Measurements from ENCODE around the gene RAB34.
A peak's percentile ranks its signal among the peaks of the same experiment; 100 is the strongest.
"Not testable (repeated sequence)": the region's sequence is repeated elsewhere in the genome, so short reads cannot be mapped to it uniquely, and the experiment has no call there.

The RAB34 gene

GRCh38 chr17:28724500-28725165 lies 7.0 kb upstream of the RAB34 start:
- Histone ChIP-seq H3K9ac (ENCODE audit: low read depth, low read length) (peak overlapping the region; percentile 96), H3K27ac (ENCODE audit: low read depth, low read length) (peak overlapping the region; percentile 94; the same call in 1 of the 2 replicates), H3K4me1 (ENCODE audit: insufficient read depth, low read length) (peaks cover 19% of the 10 kb centered on the region; the same call in 1 of the 2 replicates), H3K36me3 (ENCODE audit: insufficient read depth, low read length) (peaks cover 49% of the 10 kb centered on the region), H3K27me3 (ENCODE audit: insufficient read depth, low read length) (no peaks in the 10 kb centered on the region), H3K4me3 (ENCODE audit: low read length) (peak overlapping the region; percentile 78), H3K9me3 (ENCODE audit: insufficient read depth, low read depth, low read length) (no peaks in the 10 kb centered on the region)
- 79% methylated on average over 10 of the region's 10 CpGs for WGBS

- peak overlapping the region; percentile 78 for H3K4me3 ChIP-seq (ENCODE audit: low read length)
These were observed 6.3 kb upstream of the RAB34 start for GRCh38 chr17:28723836-28724499.

GRCh38 chr17:28723159-28723835 lies 5.6 kb upstream of the RAB34 start:
- no peak overlapping the region; the same call in 1 of the 2 replicates for H3K4me3 ChIP-seq (ENCODE audit: low read length)
- peak overlapping the region; percentile 23; the same call in 1 of the 2 replicates for H3K27ac ChIP-seq (ENCODE audit: low read depth, low read length)
- H3K36me3 ChIP-seq (ENCODE audit: insufficient read depth, low read length): peaks cover 49% of the 10 kb centered on the region
- no peaks in the 10 kb centered on the region for H3K9me3 ChIP-seq (ENCODE audit: insufficient read depth, low read depth, low read length)
- no peaks in the 10 kb centered on the region for H3K27me3 ChIP-seq (ENCODE audit: insufficient read depth, low read length)
- 91% methylated on average over 6 of the region's 6 CpGs for whole genome bisulfite sequencing
- H3K9ac ChIP-seq (ENCODE audit: low read depth, low read length): no peak overlapping the region
- peaks cover 23% of the 10 kb centered on the region; the same call in 1 of the 2 replicates for H3K4me1 ChIP-seq (ENCODE audit: insufficient read depth, low read length)

More at GRCh38 chr17:28723836-28724499, 6.3 kb upstream of the RAB34 start:
- 85% methylated on average over 3 of the region's 4 CpGs for WGBS
- not testable (repeated sequence) for H3K27me3 ChIP-seq (ENCODE audit: insufficient read depth, low read length); H3K27ac ChIP-seq (ENCODE audit: low read depth, low read length); H3K9me3 ChIP-seq (ENCODE audit: insufficient read depth, low read depth, low read length)
- Histone ChIP-seq H3K4me1 (ENCODE audit: insufficient read depth, low read length) (peaks cover 19% of the 10 kb centered on the region; the same call in 1 of the 2 replicates), H3K36me3 (ENCODE audit: insufficient read depth, low read length) (peaks cover 49% of the 10 kb centered on the region), H3K9ac (ENCODE audit: low read depth, low read length) (peak overlapping the region; percentile 96; the same call in 1 of the 2 replicates)

GRCh38 chr17:28722417-28723158 lies 4.9 kb upstream of the RAB34 start:
- Histone ChIP-seq H3K9me3 (ENCODE audit: insufficient read depth, low read depth, low read length) (no peaks in the 10 kb centered on the region), H3K9ac (ENCODE audit: low read depth, low read length) (no peak overlapping the region; the same call in 1 of the 2 replicates), H3K27me3 (ENCODE audit: insufficient read depth, low read length) (no peaks in the 10 kb centered on the region), H3K27ac (ENCODE audit: low read depth, low read length) (peak overlapping the region; percentile 29; the same call in 1 of the 2 replicates), H3K4me1 (ENCODE audit: insufficient read depth, low read length) (peaks cover 23% of the 10 kb centered on the region; the same call in 1 of the 2 replicates), H3K36me3 (ENCODE audit: insufficient read depth, low read length) (peaks cover 49% of the 10 kb centered on the region), H3K4me3 (ENCODE audit: low read length) (peak overlapping the region; percentile 94; the same call in 1 of the 2 replicates)
- 92% methylated on average over 7 of the region's 7 CpGs for WGBS

- 19% methylated on average over 19 of the region's 19 CpGs for WGBS
- Histone ChIP-seq H3K36me3 (ENCODE audit: insufficient read depth, low read length) (peaks cover 51% of the 10 kb centered on the region), H3K4me1 (ENCODE audit: insufficient read depth, low read length) (peaks cover 30% of the 10 kb centered on the region)
These were observed 3.3 kb upstream of the RAB34 start for GRCh38 chr17:28720997-28721329.

GRCh38 chr17:28720247-28720996 lies 2.8 kb upstream of the RAB34 start:
- H3K4me1 ChIP-seq (ENCODE audit: insufficient read depth, low read length): peaks cover 30% of the 10 kb centered on the region
- peak overlapping the region; percentile 95 for H3K27ac ChIP-seq (ENCODE audit: low read depth, low read length)
- H3K27me3 ChIP-seq (ENCODE audit: insufficient read depth, low read length): no peaks in the 10 kb centered on the region
- peak overlapping the region; percentile 94 for H3K4me3 ChIP-seq (ENCODE audit: low read length)
- H3K9me3 ChIP-seq (ENCODE audit: insufficient read depth, low read depth, low read length): no peaks in the 10 kb centered on the region
- WGBS: under 1% methylated on average over 28 of the region's 30 CpGs
- peaks cover 56% of the 10 kb centered on the region for H3K36me3 ChIP-seq (ENCODE audit: insufficient read depth, low read length)
- H3K9ac ChIP-seq (ENCODE audit: low read depth, low read length): peak overlapping the region; percentile 97

More at GRCh38 chr17:28720997-28721329, 3.3 kb upstream of the RAB34 start:
- Histone ChIP-seq H3K9ac (ENCODE audit: low read depth, low read length) (peak overlapping the region; percentile 97), H3K27ac (ENCODE audit: low read depth, low read length) (peak overlapping the region; percentile 95; the same call in 1 of the 2 replicates), H3K4me3 (ENCODE audit: low read length) (peak overlapping the region; percentile 94)
- H3K9me3 ChIP-seq (ENCODE audit: insufficient read depth, low read depth, low read length); H3K27me3 ChIP-seq (ENCODE audit: insufficient read depth, low read length): not testable (repeated sequence)

- peak overlapping the region; percentile 94 for H3K4me3 ChIP-seq (ENCODE audit: low read length)
- peaks cover 30% of the 10 kb centered on the region for H3K4me1 ChIP-seq (ENCODE audit: insufficient read depth, low read length)
- no peaks in the 10 kb centered on the region for H3K27me3 ChIP-seq (ENCODE audit: insufficient read depth, low read length)
- H3K36me3 ChIP-seq (ENCODE audit: insufficient read depth, low read length): peaks cover 59% of the 10 kb centered on the region
- 19% methylated on average over 17 of the region's 18 CpGs for WGBS
- peak overlapping the region; percentile 95 for H3K27ac ChIP-seq (ENCODE audit: low read depth, low read length)
- H3K9ac ChIP-seq (ENCODE audit: low read depth, low read length): peak overlapping the region; percentile 97
- no peaks in the 10 kb centered on the region for H3K9me3 ChIP-seq (ENCODE audit: insufficient read depth, low read depth, low read length)
These were observed 1.4 kb upstream of the RAB34 start for GRCh38 chr17:28719021-28719433.

- peak overlapping the region; percentile 97 for H3K9ac ChIP-seq (ENCODE audit: low read depth, low read length)
- H3K4me1 ChIP-seq (ENCODE audit: insufficient read depth, low read length): peaks cover 30% of the 10 kb centered on the region
- H3K9me3 ChIP-seq (ENCODE audit: insufficient read depth, low read depth, low read length): no peaks in the 10 kb centered on the region
- H3K36me3 ChIP-seq (ENCODE audit: insufficient read depth, low read length): peaks cover 58% of the 10 kb centered on the region
- H3K27ac ChIP-seq (ENCODE audit: low read depth, low read length): peak overlapping the region; percentile 95
- peak overlapping the region; percentile 94 for H3K4me3 ChIP-seq (ENCODE audit: low read length)
- 12% methylated on average over 17 of the region's 18 CpGs for WGBS
- no peaks in the 10 kb centered on the region for H3K27me3 ChIP-seq (ENCODE audit: insufficient read depth, low read length)
These were observed 809 bp upstream of the RAB34 start for GRCh38 chr17:28718333-28719020.

- H3K27ac ChIP-seq (ENCODE audit: low read depth, low read length): peak overlapping the region; percentile 95
- no peaks in the 10 kb centered on the region for H3K9me3 ChIP-seq (ENCODE audit: insufficient read depth, low read depth, low read length)
- peak overlapping the region; percentile 95 for H3K9ac ChIP-seq (ENCODE audit: low read depth, low read length)
- H3K4me1 ChIP-seq (ENCODE audit: insufficient read depth, low read length): peaks cover 27% of the 10 kb centered on the region
- 1% methylated on average over 63 of the region's 63 CpGs for WGBS
- peak overlapping the region; percentile 94 for H3K4me3 ChIP-seq (ENCODE audit: low read length)
- H3K27me3 ChIP-seq (ENCODE audit: insufficient read depth, low read length): no peaks in the 10 kb centered on the region
- peaks cover 47% of the 10 kb centered on the region for H3K36me3 ChIP-seq (ENCODE audit: insufficient read depth, low read length)
These were observed 709 bp downstream of the RAB34 start for GRCh38 chr17:28716740-28717577.

Measured in HUES64 (cell line).